Upper lobe of right lung (tissue), 1 donor: Measurements from ENCODE around the gene VSNL1. TPM values are rescaled to one million over a fixed set of nuclear protein-coding genes. Genes with fewer than 3 reads are reported as not detected.

Source experiments
- ATAC-seq: fragments of 200-7000 bp; cut with Tn5 transposase; one replicate; pipeline ENCODE4 v1.9.1; 2020; ENCODE audit warnings: mild to moderate bottlenecking, moderate library complexity
- DNase-seq: peaks from one replicate; pipeline ENCODE4 v3.0.0-alpha.2; 2020
- H3K27ac ChIP-seq: fragments of 200-600 bp; one replicate; pipeline ENCODE4 v1.8.0; 2022
- H3K27me3 ChIP-seq: fragments of 200-600 bp; one replicate; pipeline ENCODE4 v1.8.0; 2022; ENCODE audit warnings: mild to moderate bottlenecking
- H3K36me3 ChIP-seq: fragments of 200-600 bp; one replicate; pipeline ENCODE4 v1.8.0; 2022
- H3K4me1 ChIP-seq: fragments of 200-600 bp; one replicate; pipeline ENCODE4 v1.8.0; 2022
- H3K4me3 ChIP-seq: fragments of 200-600 bp; one replicate; pipeline ENCODE4 v1.8.0; 2022; ENCODE audit warnings: mild to moderate bottlenecking
- H3K9me3 ChIP-seq: fragments of 200-600 bp; one replicate; pipeline ENCODE4 v1.8.0; 2022
- CTCF ChIP-seq: fragments of 200-600 bp; IDR thresholded peaks from one replicate; pipeline ENCODE4 v1.8.0; 2022; ENCODE audit warnings: antibody characterized with exemption
- intact Hi-C: fragments of 100-400 bp; cut with DNase I; formaldehyde crosslinking; loops from one replicate; pipeline ENCODE4 v1.11.0; 2022
- total RNA-seq: library from RNA; stranded (reverse); fragmentation: NEBNext Ultra II Directional; extraction: Animal tissue kit (Norgen Biotek cat#: 25700); gene quantifications from one replicate; pipeline ENCODE4 v1.2.1, GENCODE V29; 2021
- donor health status: DM: no; HTN: yes; CAD: no; lungs with severe emphysema.

VSNL1 gene
- total RNA-seq, 1 donor from 2014 or later, result 1.2 TPM

- ATAC-seq (no peak), DNase-seq (no peak)
- H3K27me3 ChIP-seq, result no peaks in the 10 kb centered on the region
- no peaks in the 10 kb centered on the region for H3K4me1 ChIP-seq
- TF ChIP-seq CTCF, result no peak
- intact Hi-C loops, result no loop called here
- no peaks in the 10 kb centered on the region for H3K9me3 ChIP-seq
- H3K27ac ChIP-seq, result no peak overlapping the region
- no peaks in the 10 kb centered on the region for H3K36me3 ChIP-seq
- H3K4me3 ChIP-seq, result no peak overlapping the region
Observed at GRCh38 chr2:17571681-17572080, 31.2 kb downstream of the VSNL1 start.

- TF ChIP-seq CTCF, result peak; percentile 13
- H3K27ac ChIP-seq, result no peak overlapping the region
- DNase-seq, result no peak
- H3K4me1 ChIP-seq, result no peaks in the 10 kb centered on the region
- intact Hi-C loops, result no loop called here
- no peaks in the 10 kb centered on the region for H3K9me3 ChIP-seq
- no peaks in the 10 kb centered on the region for H3K27me3 ChIP-seq
- no peaks in the 10 kb centered on the region for H3K36me3 ChIP-seq
- no peak for ATAC-seq
- no peak overlapping the region for H3K4me3 ChIP-seq
Observed at GRCh38 chr2:17573085-17573803, 32.7 kb downstream of the VSNL1 start.

GRCh38 chr2:17573804-17574175 is 33.3 kb downstream of the VSNL1 start:
- H3K27ac ChIP-seq, result no peak overlapping the region
- no peak overlapping the region for H3K4me3 ChIP-seq
- no peaks in the 10 kb centered on the region for H3K9me3 ChIP-seq
- TF ChIP-seq CTCF, result no peak
- ATAC-seq, result no peak
- no peaks in the 10 kb centered on the region for H3K27me3 ChIP-seq
- no peaks in the 10 kb centered on the region for H3K36me3 ChIP-seq
- DNase-seq, result no peak
- intact Hi-C loops, result no loop called here
- no peaks in the 10 kb centered on the region for H3K4me1 ChIP-seq

- intact Hi-C loops, result no loop called here
- H3K4me3 ChIP-seq, result no peak overlapping the region
- DNase-seq (no peak), ATAC-seq (no peak)
- no peaks in the 10 kb centered on the region for H3K9me3 ChIP-seq
- TF ChIP-seq CTCF, result no peak
- H3K27me3 ChIP-seq, result no peaks in the 10 kb centered on the region
- no peak overlapping the region for H3K27ac ChIP-seq
- H3K36me3 ChIP-seq, result no peaks in the 10 kb centered on the region
- no peaks in the 10 kb centered on the region for H3K4me1 ChIP-seq
Observed at GRCh38 chr2:17574406-17575073, 34.0 kb downstream of the VSNL1 start.

GRCh38 chr2:17576802-17577201 is 36.3 kb downstream of the VSNL1 start:
- Histone ChIP-seq H3K27me3 (no peaks in the 10 kb centered on the region), H3K9me3 (no peaks in the 10 kb centered on the region), H3K27ac (no peak overlapping the region), H3K4me3 (no peak overlapping the region), H3K36me3 (no peaks in the 10 kb centered on the region), H3K4me1 (no peaks in the 10 kb centered on the region)
- TF ChIP-seq CTCF, result no peak
- ATAC-seq (no peak), DNase-seq (no peak)
- intact Hi-C loops, result no loop called here
